Stimulated activated CD8-positive, alpha-beta memory T cell treated with anti-CD3 and anti-CD28 coated beads, Interleukin-7, amount 100 ng/mL, for 48 hours (primary cell): ENCODE data around the gene ZSCAN26.
"Not testable (repeated sequence)": the region's sequence is repeated elsewhere in the genome, so short reads cannot be mapped to it uniquely, and the experiment has no call there.

Source experiments
- DNase-seq, 2 donors: peaks; one replicate each; pipeline ENCODE4 v3.0.0-alpha.2; 2020; ENCODE audit warnings: low read depth in 1 of 2; ENCODE audit errors: extremely low read depth in 1 of 2

ZSCAN26 gene

GRCh38 chr6:28254121-28254519 lies 12.8 kb upstream of the ZSCAN26 start:
- DNase-seq, result peak in 1 of 2 donors; percentile 6

GRCh38 chr6:28257042-28257441 lies 9.9 kb upstream of the ZSCAN26 start:
- no peak for DNase-seq

GRCh38 chr6:28258877-28259777 lies 7.8 kb upstream of the ZSCAN26 start, which contains the start of gene NKAPL:
NKAPL (plus strand) TSS chr6:28259297; CDS start chr6:28259372, 75 bp downstream.
- peak in 1 of 2 donors; percentile 32 for DNase-seq

- DNase-seq, result no peak
Observed at GRCh38 chr6:28263922-28264321, 3.0 kb upstream of the ZSCAN26 start.

- DNase-seq, result no peak
Observed at GRCh38 chr6:28264834-28265401, 2.0 kb upstream of the ZSCAN26 start.

- no peak for DNase-seq
Observed at GRCh38 chr6:28266563-28266961, 381 bp upstream of the ZSCAN26 start.

- no peak for DNase-seq
Observed at GRCh38 chr6:28267695-28268059, 734 bp downstream of the ZSCAN26 start.

GRCh38 chr6:28269492-28269891 lies 2.5 kb downstream of the ZSCAN26 start:
- no peak for DNase-seq

- no peak for DNase-seq
Observed at GRCh38 chr6:28274888-28275287, 7.9 kb downstream of the ZSCAN26 start.

GRCh38 chr6:28277746-28278145 lies 10.8 kb downstream of the ZSCAN26 start:
- no peak for DNase-seq

GRCh38 chr6:28280595-28281287 lies 13.8 kb downstream of the ZSCAN26 start:
- no peak for DNase-seq

- peak; percentile 47 to 63 for DNase-seq
Observed at GRCh38 chr6:28281288-28282064, 14.5 kb downstream of the ZSCAN26 start, which contains the start of gene PGBD1. PGBD1 (plus strand) TSS chr6:28281572; CDS start chr6:28283814, 2,242 bp downstream.

- DNase-seq, result no peak
Observed at GRCh38 chr6:28282926-28283325, 16.0 kb downstream of the ZSCAN26 start.

- no peak for DNase-seq
Observed at GRCh38 chr6:28291573-28291972, 24.6 kb downstream of the ZSCAN26 start.

GRCh38 chr6:28295326-28295725 lies 28.4 kb downstream of the ZSCAN26 start:
- no peak for DNase-seq

GRCh38 chr6:28296520-28297060 lies 29.6 kb downstream of the ZSCAN26 start:
- no peak for DNase-seq

- DNase-seq, result no peak
Observed at GRCh38 chr6:28303570-28303969, 36.6 kb downstream of the ZSCAN26 start.

GRCh38 chr6:28306363-28306762 lies 39.4 kb downstream of the ZSCAN26 start:
- not testable (repeated sequence) for DNase-seq

GRCh38 chr6:28311139-28311823 lies 44.3 kb downstream of the ZSCAN26 start:
- no peak for DNase-seq

GRCh38 chr6:28312939-28313338 lies 46.0 kb downstream of the ZSCAN26 start:
- DNase-seq, result no peak
